ENCODE measurements around the gene IL22RA2.

GRCh38 chr6:137145421-137145820 lies 28.0 kb downstream of the IL22RA2 start:
- TF ChIP-seq GATA2 (IDR thresholded peaks at IDR 0.05; ENCODE audit: low read depth, low read length) (no peak), GATA3 (IDR thresholded peaks at IDR 0.05; ENCODE audit: low read depth, low read length) (no peak)

Data from SH-SY5Y (cell line).